GM23248 (cell line): ENCODE measurements around the gene SEC24C.

ENCODE experiments used
- EZH2 ChIP-seq: fragments of 200-600 bp; sonication (generic); IDR thresholded peaks from 2 replicates; pipeline ENCODE4 v1.6.1; 2018; ENCODE audit warnings: antibody characterized with exemption, mild to moderate bottlenecking; ENCODE audit not compliant: insufficient read depth, poor library complexity, severe bottlenecking
- EZH2phosphoT487 ChIP-seq: fragments of 200-600 bp; sonication (generic); IDR thresholded peaks from 2 replicates; pipeline ENCODE4 v1.6.1; 2018; ENCODE audit warnings: antibody characterized with exemption, moderate library complexity, mild to moderate bottlenecking, low read depth; ENCODE audit not compliant: insufficient read depth

GRCh38 chr10:73815719-73816030, 71.5 kb downstream of the SEC24C start:
- no peak for TF ChIP-seq EZH2phosphoT487
- no peak for TF ChIP-seq EZH2
